BJ (cell line): Measurements from ENCODE around the gene OPRM1. TPM values are rescaled to one million over a fixed set of nuclear protein-coding genes. Genes with fewer than 3 reads are reported as not detected.
"Not testable (repeated sequence)": the region's sequence is repeated elsewhere in the genome, so short reads cannot be mapped to it uniquely, and the experiment has no call there.

Experiments
- CTCF ChIA-PET: fragments of 350-600 bp; formaldehyde crosslinking; extraction: SDS; loops from one replicate; lab custom pipeline; 2021; ENCODE audit warnings: antibody characterized with exemption, inconsistent platforms; lab: Yijun Ruan, JAX
- POLR2A ChIA-PET: fragments of 300-600 bp; sonication (Branson Sonifier 250); formaldehyde crosslinking; extraction: SDS; loops from one replicate; lab custom pipeline; 2021; ENCODE audit warnings: antibody characterized with exemption; lab: Charles Lee
- DNase-seq: peaks from one replicate; pipeline ENCODE4 v3.0.0-alpha.2; 2011; ENCODE audit warnings: low read depth
- H3K27me3 ChIP-seq: 2 replicates; pipeline ENCODE4 v1.6.0; 2011; ENCODE audit warnings: low read length; ENCODE audit not compliant: control insufficient read depth, insufficient read depth
- H3K36me3 ChIP-seq: 2 replicates; pipeline ENCODE4 v1.5.1; 2011; ENCODE audit warnings: low read length; ENCODE audit not compliant: control insufficient read depth, insufficient read depth
- H3K4me3 ChIP-seq: 2 replicates; pipeline ENCODE4 v1.5.1; 2011; ENCODE audit warnings: low read depth, mild to moderate bottlenecking, control low read depth, low read length
- CTCF ChIP-seq: IDR thresholded peaks from 2 replicates; pipeline ENCODE4 v1.5.1; 2011; ENCODE audit warnings: low read depth, mild to moderate bottlenecking, control low read depth, inconsistent platforms, low read length, moderate library complexity; ENCODE audit not compliant: insufficient read depth
- polyA plus RNA-seq: library from polyadenylated mRNA; depleted of rRNA; stranded (reverse); fragments of >200 nt; gene quantifications from 2 replicates; pipeline ENCODE4 v1.2.3, GENCODE V29; 2011

The OPRM1 gene
- polyA plus RNA-seq, 1 experiment = not detected

GRCh38 chr6:154233383-154233782 lies 194.3 kb downstream of the OPRM1 start:
- Histone ChIP-seq H3K27me3 (no peaks in the 10 kb centered on the region), H3K4me3 (no peak overlapping the region), H3K36me3 (no peaks in the 10 kb centered on the region)
- TF ChIP-seq CTCF = no peak
- ChIA-PET POLR2A (no interaction called here), CTCF (no interaction called here)
- no peak for DNase-seq

- no peak for TF ChIP-seq CTCF
- ChIA-PET POLR2A (no interaction called here), CTCF (interaction anchor here (0.8 kb wide), 1 partner anchor 27 kb away, joined by 3 read pairs; no protein-coding TSS in a partner anchor)
- no peaks in the 10 kb centered on the region for H3K27me3 ChIP-seq
- DNase-seq = no peak
- no peak overlapping the region for H3K4me3 ChIP-seq
- H3K36me3 ChIP-seq = no peaks in the 10 kb centered on the region
Measured at GRCh38 chr6:154234019-154234772, 195.2 kb downstream of the OPRM1 start.

- ChIA-PET CTCF (no interaction called here), POLR2A (no interaction called here)
- no peak for DNase-seq
- Histone ChIP-seq H3K4me3 (no peak overlapping the region), H3K36me3 (no peaks in the 10 kb centered on the region), H3K27me3 (no peaks in the 10 kb centered on the region)
- no peak for TF ChIP-seq CTCF
Measured at GRCh38 chr6:154236646-154237301, 197.7 kb downstream of the OPRM1 start.

- TF ChIP-seq CTCF = no peak
- DNase-seq = no peak
- ChIA-PET POLR2A (no interaction called here), CTCF (interaction anchor here (1.1 kb wide), 1 partner anchor 39 kb away, joined by 4 read pairs; no protein-coding TSS in a partner anchor)
- no peaks in the 10 kb centered on the region for H3K36me3 ChIP-seq
- no peaks in the 10 kb centered on the region for H3K27me3 ChIP-seq
- H3K4me3 ChIP-seq = no peak overlapping the region
Measured at GRCh38 chr6:154238831-154239230, 199.8 kb downstream of the OPRM1 start.

- DNase-seq = no peak
- Histone ChIP-seq H3K27me3 (no peaks in the 10 kb centered on the region), H3K4me3 (no peak overlapping the region), H3K36me3 (no peaks in the 10 kb centered on the region)
- TF ChIP-seq CTCF = no peak
- CTCF ChIA-PET = no interaction called here
- POLR2A ChIA-PET = no interaction called here
Measured at GRCh38 chr6:154239392-154239791, 200.4 kb downstream of the OPRM1 start.

- CTCF ChIA-PET = interaction anchor here (0.6 kb wide), 1 partner anchor 36 kb away, joined by 8 read pairs; no protein-coding TSS in a partner anchor
- POLR2A ChIA-PET, DNase-seq, H3K4me3 ChIP-seq, H3K36me3 ChIP-seq, H3K27me3 ChIP-seq: not testable (repeated sequence)
Measured at GRCh38 chr6:154241061-154241460, 202.0 kb downstream of the OPRM1 start.
